Left kidney (tissue), 2 donors: ENCODE results near the gene MSRB2. TPM values are rescaled to one million over a fixed set of nuclear protein-coding genes. Genes with fewer than 3 reads are reported as not detected.
A peak's percentile ranks its signal among the peaks of the same experiment; 100 is the strongest.

ENCODE experiments used
- DNase-seq: peaks from one replicate; pipeline ENCODE4 v3.0.0-alpha.2; 2013
- polyA plus RNA-seq: library from polyadenylated mRNA; unstranded; fragments of 120-200 nt; gene quantifications from one replicate; pipeline ENCODE4 v1.2.1, GENCODE V29; 2013; ENCODE audit not compliant: insufficient read length

MSRB2 gene
- polyA plus RNA-seq, 1 donor: 44.7 TPM

DNA sequence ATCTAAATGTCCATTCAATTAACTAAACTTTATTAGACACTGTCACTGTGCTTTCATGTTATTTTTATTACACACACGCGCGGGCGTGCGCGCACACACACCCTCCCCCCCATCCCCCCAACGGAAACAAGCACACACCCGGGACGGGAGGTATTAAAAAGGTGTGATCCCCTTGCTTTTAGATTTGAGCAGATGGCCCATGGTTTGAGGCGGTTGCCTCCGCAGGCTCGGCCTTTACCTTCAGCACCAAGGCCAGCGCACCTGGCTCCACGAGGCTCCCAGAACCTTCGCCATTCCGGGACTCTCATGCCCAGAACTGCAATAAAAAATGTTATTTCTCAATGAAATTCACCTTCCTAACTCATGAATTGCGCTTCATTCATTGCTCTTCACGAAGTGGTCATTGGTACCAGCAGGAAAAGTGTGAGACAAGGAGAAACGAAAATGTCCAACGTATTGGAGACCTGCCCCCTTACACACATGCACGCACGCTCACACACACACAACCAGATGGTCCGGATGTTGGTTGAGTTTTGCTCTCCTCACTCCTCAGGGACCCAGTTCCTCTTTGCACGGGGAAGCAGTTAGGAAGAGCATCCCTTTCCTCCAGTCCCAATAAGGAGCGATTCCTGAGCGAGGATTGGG, 76.0 kb downstream of the MSRB2 start:
- DNase-seq: peak; percentile 72

Other genes with a start within 250 kb of the MSRB2 start
- gene ARMC3, start 167.5 kb upstream of the MSRB2 start, polyA plus RNA-seq: 17.8 TPM
- not detected for gene PTF1A, start 96.7 kb downstream of the MSRB2 start, polyA plus RNA-seq
- 2.7 TPM for gene C10orf67, start 249.2 kb downstream of the MSRB2 start, polyA plus RNA-seq